Ammon's horn (tissue), 1 donor: ENCODE data around the gene GSDME.
A peak's percentile ranks its signal among the peaks of the same experiment; 100 is the strongest.

Source experiments
- DNase-seq: peaks from one replicate; pipeline ENCODE4 v3.0.0-alpha.2; 2016; ENCODE audit warnings: low spot score

GSDME gene

GRCh38 chr7:24769851-24770250, 12.6 kb upstream of the GSDME start:
- no peak for DNase-seq

GRCh38 chr7:24769014-24769830, 12.0 kb upstream of the GSDME start:
- DNase-seq: no peak

- no peak for DNase-seq
Measured at GRCh38 chr7:24767878-24768569, 10.8 kb upstream of the GSDME start.

GRCh38 chr7:24764972-24765744, 7.9 kb upstream of the GSDME start:
- no peak for DNase-seq

GRCh38 chr7:24764011-24764410, 6.7 kb upstream of the GSDME start:
- DNase-seq: no peak

GRCh38 chr7:24763303-24763901, 6.1 kb upstream of the GSDME start:
- no peak for DNase-seq

GRCh38 chr7:24762771-24763170, 5.5 kb upstream of the GSDME start:
- DNase-seq: no peak

GRCh38 chr7:24760968-24761367, 3.7 kb upstream of the GSDME start:
- no peak for DNase-seq

GRCh38 chr7:24756545-24757352, 515 bp downstream of the GSDME start:
- DNase-seq: peak; percentile 78

- DNase-seq: peak; percentile 63
Measured at GRCh38 chr7:24755541-24756407, 1.5 kb downstream of the GSDME start.

GRCh38 chr7:24754906-24755506, 2.3 kb downstream of the GSDME start:
- DNase-seq: no peak

GRCh38 chr7:24752073-24752800, 5.0 kb downstream of the GSDME start:
- no peak for DNase-seq

GRCh38 chr7:24751484-24751883, 5.8 kb downstream of the GSDME start:
- no peak for DNase-seq

- DNase-seq: no peak
Measured at GRCh38 chr7:24750441-24751055, 6.7 kb downstream of the GSDME start.

- no peak for DNase-seq
Measured at GRCh38 chr7:24748521-24748920, 8.7 kb downstream of the GSDME start.

- no peak for DNase-seq
Measured at GRCh38 chr7:24745355-24745754, 11.9 kb downstream of the GSDME start.

- DNase-seq: no peak
Measured at GRCh38 chr7:24743471-24743870, 13.8 kb downstream of the GSDME start.

- DNase-seq: no peak
Measured at GRCh38 chr7:24742506-24743162, 14.6 kb downstream of the GSDME start.
